T47D (cell line): Measurements from ENCODE around the gene HNRNPH2.
A peak's percentile ranks its signal among the peaks of the same experiment; 100 is the strongest.

Source experiments
- DNase-seq, 2 experiments: peaks; one replicate each; pipeline versions ENCODE4 v3.0.0 to v3.0.0-alpha.2; 2011 to 2012; ENCODE audit warnings: low read depth in 1 of 2, low spot score in 1 of 2
- JUND ChIP-seq: IDR thresholded peaks from 2 replicates; pipeline ENCODE4 v1.6.1; 2012; ENCODE audit warnings: low read depth
- in situ Hi-C: cut with HindIII; loops from 2 replicates; pipeline ENCODE4 v1.10.0; 2016; ENCODE audit warnings: low sequenced_read_pairs, low pct_unique_long_range_greater_than_20kb

The HNRNPH2 gene, protein sequence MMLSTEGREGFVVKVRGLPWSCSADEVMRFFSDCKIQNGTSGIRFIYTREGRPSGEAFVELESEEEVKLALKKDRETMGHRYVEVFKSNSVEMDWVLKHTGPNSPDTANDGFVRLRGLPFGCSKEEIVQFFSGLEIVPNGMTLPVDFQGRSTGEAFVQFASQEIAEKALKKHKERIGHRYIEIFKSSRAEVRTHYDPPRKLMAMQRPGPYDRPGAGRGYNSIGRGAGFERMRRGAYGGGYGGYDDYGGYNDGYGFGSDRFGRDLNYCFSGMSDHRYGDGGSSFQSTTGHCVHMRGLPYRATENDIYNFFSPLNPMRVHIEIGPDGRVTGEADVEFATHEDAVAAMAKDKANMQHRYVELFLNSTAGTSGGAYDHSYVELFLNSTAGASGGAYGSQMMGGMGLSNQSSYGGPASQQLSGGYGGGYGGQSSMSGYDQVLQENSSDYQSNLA

DNA sequence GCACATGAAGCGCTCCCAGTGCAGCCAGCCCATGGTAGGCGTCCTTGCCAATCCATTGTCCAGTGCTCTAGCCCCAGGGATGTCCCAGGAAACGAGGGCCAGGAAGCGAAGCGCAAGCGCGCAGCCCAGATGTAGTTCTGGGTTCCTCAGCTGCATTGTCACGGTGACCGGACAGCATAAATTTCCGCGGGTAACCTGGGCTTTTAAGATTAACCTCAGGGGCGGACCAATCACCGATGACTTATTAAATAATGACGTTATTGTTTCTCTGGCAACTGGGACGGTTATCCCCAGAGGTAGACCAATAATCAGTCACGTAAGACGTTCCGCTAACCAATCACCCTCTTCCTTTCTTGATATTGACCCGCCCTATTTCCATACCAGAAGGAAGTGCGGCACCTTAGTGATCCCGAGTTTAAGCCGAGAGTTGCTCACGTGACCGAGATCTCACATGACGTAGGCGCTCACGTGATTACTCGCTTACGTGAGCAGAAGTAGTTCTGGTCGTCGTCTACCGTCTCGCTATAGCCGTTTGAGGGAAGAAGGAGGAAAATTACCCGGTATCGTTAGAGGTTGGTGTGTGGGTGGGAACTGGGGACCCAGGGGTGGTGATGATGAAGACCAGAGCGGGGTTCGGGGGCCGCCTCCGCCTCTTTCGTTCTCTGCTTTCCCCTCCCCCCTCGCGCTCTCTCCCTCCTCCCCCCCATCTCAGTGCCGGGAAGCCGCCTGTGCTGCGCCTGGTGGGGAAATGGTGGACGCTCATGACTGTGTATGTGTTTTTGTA lies at the start of gene HNRNPH2, which contains the start of gene GLA:
Gene HNRNPH2 (plus strand): TSS at position 475 of the 784 bp plus-strand sequence. CDS start 3,767 bp downstream, outside the sequence.
Gene GLA (minus strand): TSS at position 178 of the 784 bp plus-strand sequence. CDS start 22 bp downstream, at position 156.
- peak; percentile 40 to 96 for DNase-seq
- in situ Hi-C loops: no loop called here
- no peak for TF ChIP-seq JUND

DNA sequence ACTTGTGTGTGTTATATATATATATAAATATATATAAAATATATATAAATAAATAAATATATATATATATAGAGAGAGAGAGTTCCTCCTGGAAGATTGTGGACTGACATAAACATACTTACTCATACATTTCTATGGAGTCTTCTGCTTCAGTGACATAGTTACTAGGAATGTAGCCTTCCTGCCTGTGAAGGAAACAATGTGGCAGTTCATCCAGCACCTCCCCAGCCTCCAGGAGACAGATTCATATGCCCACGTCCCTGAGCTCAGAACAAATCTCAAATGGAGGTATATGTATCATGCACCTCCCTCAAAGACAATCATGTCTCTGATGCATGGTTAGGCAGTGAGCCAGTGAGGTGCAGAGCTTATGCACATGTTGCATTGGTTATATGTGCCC lies 48.1 kb upstream of the HNRNPH2 start:
- no peak for DNase-seq
- TF ChIP-seq JUND: no peak
- in situ Hi-C loops: no loop called here

DNA sequence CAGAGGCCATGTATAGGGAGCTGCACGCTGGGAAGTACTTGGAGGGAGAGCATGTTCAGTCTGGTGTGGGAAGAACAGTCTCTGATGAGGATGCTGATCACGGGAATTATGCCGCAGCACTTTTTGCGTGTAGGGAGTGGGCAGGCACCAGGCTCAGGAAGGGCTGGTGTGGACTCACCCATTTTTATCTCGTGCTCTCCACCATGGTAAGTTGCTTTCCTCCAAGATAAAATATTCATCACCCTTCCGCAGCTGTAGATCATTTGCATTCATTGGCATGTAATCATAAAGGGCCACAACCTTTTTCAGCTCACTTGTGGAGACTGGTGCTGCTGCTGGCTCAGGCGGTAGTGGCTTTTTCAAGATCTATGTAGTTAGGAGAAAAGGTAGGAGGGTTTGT lies 47.6 kb upstream of the HNRNPH2 start:
- no peak for DNase-seq
- TF ChIP-seq JUND: no peak
- in situ Hi-C loops: no loop called here

DNA sequence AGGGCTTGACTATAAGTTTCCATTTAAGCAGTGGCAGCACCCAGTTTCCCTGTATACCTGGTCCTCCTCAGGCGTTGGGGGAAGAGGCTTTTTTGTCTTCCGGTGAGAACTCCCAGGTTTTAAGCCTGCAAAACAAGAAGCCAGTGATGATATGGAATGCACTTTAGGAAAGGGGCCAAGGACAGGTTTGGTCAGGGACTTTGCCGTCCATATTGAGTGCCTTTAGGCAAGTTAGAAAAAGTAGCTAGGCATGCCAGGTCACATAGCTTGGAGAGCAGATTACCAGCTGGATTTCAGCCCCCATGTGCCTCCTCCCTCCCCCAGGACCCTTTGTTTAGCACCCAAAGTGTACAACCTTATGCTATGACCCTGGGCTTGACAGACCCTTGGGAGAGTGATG lies 45.9 kb upstream of the HNRNPH2 start:
- in situ Hi-C loops: no loop called here
- TF ChIP-seq JUND: no peak
- peak in 1 of 2 experiments; percentile 13 for DNase-seq

DNA sequence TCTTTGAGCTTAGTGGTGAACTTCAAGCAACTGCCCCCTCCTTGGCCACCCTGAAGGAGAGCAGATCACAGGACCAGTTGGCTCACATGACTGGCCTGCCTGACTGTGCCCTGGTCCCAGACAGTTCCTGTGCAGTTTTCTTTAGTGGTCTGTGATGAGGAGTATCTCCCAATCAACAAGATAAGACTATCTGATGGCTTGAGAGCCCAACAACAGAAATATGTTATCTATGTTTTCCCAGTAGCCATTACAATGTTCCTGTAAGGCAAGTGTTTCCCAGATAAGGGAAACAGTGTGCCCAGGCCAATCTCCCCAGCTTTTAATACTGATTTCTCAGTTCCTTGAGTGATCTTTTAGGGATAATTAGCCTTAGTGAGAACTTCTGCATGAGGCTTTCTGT lies 45.3 kb upstream of the HNRNPH2 start:
- DNase-seq: no peak
- in situ Hi-C loops: no loop called here
- no peak for TF ChIP-seq JUND

DNA sequence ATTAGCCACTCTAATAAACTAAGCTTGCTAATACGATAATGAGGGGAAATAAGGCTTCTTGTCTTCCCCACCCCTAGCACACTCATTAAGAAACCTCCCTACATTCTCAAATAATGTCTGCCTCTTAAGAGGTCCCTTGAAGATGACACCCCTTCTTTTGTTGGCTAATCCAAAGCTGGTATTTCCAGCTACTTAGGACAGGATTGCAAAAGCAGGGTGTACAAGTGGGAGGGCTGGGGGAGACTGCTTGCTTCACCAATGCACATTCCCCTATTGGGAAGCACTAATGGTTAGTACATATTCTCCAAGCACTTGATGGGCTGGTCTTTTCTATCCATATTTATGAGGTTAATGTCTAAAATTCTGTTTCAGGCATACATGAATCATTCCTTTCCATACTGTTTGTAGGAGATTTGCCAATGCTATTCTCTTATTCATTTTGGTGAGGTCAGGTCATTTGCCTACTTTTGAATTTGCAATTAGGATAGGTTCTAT lies 42.7 kb upstream of the HNRNPH2 start:
- in situ Hi-C loops: no loop called here
- TF ChIP-seq JUND: no peak

DNA sequence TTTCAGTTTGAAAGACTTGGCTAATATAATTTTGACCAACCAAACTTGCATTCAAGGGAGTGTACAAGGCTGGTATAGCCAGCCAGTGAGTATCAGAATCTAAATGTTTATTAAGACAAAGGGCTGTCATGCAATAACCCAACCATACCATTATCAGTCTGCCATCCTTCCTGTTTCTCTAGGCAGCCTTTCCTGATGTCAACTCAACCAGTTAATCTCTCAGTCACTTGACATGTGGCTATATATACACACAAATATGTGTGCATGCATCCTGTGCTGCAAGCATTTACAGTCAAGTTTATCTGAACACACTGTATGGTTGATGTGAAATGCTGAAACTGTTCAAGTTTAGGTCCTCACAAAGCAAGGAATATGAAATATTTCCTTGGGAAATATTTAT lies 39.2 kb upstream of the HNRNPH2 start:
- in situ Hi-C loops: no loop called here
- no peak for DNase-seq
- TF ChIP-seq JUND: no peak

More for the DNA sequence above, 42.7 kb upstream of the HNRNPH2 start:
- DNase-seq: no peak

DNA sequence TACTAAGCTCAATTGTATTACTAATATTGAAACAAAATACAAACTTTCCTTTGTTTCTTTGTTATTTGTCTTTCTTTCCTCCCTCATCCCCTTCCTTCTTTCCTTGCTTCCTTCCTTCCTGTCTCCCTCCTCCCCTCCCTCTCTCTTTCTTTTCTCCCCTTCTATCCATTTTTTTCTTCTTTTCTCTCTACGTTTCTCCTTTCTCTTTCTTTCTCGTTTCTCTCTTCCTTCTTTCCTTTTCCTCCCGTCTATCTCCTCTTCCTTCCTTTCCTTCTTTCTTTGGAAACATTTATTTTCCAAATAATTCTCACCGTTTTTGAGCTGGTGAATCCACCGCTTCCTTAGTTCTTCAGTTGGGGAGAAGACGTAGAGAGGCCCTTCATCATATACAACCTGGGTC lies 38.3 kb upstream of the HNRNPH2 start:
- TF ChIP-seq JUND: no peak
- no peak for DNase-seq
- in situ Hi-C loops: no loop called here

DNA sequence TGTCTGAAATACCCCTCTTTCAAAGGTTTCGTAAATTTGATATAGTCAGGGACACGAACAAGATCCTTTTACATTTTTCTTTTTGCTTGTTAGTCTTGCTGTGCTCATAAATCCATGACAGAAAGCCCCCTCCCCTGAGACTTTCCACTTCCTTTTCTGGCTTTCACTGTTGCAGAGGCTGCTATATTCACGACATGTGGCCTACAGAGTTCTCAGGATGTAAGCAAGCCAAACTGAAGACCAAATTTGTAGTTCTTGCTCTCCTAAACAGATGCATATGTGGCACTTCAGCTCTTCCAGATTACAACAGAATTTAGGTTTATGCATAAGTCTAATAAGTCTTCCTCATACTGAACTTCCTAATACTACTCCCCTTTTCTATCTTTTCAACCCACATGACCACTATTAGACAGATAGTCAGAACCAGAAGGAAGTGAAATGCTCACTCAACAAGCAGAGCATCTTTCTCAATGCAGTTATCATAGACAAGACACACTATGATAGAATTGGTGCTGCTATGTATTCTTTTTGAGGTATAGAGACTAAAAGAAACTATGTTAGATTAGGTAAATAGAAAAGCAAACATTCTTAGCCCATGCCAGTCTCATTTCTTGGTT lies 37.0 kb upstream of the HNRNPH2 start:
- TF ChIP-seq JUND: no peak
- in situ Hi-C loops: no loop called here
- DNase-seq: no peak

DNA sequence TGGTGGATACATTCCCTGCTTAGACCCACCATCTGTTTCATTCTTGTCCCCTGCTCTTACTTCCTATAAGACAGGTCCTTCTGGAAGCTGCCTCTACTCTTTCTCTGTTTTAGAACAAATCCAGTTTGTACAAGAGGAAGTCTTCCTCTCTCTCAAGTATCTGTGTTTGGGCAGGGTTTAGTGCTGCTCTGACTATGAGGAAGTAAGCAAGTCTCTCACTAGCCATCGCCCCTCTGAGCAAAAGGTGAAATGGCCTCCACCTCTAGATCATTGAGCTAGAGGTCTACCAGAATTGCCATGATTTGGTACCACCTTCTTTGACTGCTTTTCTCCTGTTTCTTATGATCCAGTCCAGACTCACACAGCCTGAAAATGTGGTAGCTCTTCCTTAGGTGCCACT lies 30.5 kb upstream of the HNRNPH2 start:
- in situ Hi-C loops: no loop called here
- no peak for DNase-seq
- no peak for TF ChIP-seq JUND

DNA sequence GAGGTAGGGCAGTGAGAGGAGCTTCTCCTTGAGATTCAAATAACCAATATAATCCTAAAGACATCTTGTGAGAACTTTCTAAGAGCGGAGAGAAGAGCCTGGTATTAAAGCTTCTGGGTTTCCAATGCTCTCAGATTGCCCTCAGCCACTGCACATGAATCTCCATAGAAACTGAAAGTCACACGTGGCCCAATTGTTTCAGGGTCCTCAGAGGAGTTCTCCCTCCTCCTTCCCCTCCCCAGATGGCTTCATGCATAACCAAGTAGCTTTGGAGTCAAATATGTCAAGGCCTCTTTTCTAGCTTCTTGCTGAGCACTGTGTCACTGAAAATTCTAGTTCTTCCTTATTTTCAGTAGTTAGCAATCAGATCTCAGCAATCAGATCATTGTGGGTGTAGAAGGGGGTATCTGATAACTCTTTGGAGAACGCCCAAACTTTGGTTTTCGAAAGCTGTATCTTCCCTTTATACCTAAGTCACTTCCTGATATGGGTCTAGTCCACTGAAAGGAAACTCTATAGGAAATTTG lies 24.3 kb upstream of the HNRNPH2 start:
- DNase-seq: no peak
- in situ Hi-C loops: no loop called here
- no peak for TF ChIP-seq JUND

DNA sequence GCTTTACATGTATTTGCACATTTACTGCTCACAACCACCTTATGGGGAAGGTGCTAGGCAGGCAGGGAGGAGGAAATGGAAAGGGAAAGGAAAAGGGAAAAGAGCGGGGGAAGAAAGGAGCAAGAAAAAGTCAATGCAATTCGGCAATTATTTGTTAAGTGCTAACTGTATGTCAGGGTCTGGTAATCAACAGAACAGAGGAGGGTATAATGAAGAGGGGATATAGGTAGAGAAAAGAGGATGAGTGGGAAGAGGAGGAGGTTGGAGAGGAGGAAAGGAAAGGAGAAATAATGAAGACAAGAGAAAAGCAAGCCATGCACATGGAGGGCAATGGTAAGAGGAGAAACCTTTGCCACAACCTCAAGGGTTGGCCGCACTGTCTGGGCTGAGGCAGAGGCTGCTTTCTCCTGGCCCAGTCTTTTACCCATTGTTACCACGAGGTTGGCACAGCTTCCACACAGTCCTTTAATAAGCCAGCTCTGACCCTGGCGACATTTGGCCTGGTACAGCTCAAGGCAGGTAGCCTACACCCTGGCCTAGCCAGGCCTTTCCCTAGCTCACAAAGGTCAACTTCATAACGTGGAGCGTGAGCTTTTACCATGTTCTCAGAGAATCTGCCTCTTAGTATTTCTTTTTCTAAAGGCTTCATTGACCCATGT lies 22.9 kb upstream of the HNRNPH2 start:
- in situ Hi-C loops: no loop called here
- DNase-seq: no peak
- TF ChIP-seq JUND: no peak
